ENCODE results near the gene CDH22.

Gene CDH22

DNA sequence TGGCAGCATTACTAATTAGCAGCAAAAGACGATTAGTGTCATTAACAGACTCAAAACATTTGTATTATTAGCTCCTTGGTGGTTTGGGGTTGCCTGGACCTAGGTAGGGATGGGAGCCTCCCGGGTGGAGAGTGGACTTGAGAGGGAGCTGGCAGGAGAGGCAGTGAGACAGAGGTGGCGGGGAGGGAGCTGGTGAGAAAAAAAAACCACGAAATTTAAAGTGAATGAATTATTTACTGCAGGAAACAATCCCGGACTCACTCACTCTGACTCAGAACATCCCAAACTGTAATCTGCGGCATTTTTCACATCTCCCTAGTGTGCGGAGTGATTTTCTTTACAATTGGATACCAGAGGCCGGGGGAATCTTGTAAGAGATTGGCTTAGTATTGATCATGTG is 14.3 kb upstream of the CDH22 start:
- no peak for DNase-seq (ENCODE audit: low spot score)

- DNase-seq (ENCODE audit: low spot score) = no peak
Observed at GRCh38 chr20:46317685-46318177, 9.4 kb upstream of the CDH22 start.

- DNase-seq (ENCODE audit: low spot score) = no peak
Observed at GRCh38 chr20:46316984-46317684, 8.8 kb upstream of the CDH22 start.

- DNase-seq (ENCODE audit: low spot score) = no peak
Observed at GRCh38 chr20:46315311-46315710, 7.0 kb upstream of the CDH22 start.

DNA sequence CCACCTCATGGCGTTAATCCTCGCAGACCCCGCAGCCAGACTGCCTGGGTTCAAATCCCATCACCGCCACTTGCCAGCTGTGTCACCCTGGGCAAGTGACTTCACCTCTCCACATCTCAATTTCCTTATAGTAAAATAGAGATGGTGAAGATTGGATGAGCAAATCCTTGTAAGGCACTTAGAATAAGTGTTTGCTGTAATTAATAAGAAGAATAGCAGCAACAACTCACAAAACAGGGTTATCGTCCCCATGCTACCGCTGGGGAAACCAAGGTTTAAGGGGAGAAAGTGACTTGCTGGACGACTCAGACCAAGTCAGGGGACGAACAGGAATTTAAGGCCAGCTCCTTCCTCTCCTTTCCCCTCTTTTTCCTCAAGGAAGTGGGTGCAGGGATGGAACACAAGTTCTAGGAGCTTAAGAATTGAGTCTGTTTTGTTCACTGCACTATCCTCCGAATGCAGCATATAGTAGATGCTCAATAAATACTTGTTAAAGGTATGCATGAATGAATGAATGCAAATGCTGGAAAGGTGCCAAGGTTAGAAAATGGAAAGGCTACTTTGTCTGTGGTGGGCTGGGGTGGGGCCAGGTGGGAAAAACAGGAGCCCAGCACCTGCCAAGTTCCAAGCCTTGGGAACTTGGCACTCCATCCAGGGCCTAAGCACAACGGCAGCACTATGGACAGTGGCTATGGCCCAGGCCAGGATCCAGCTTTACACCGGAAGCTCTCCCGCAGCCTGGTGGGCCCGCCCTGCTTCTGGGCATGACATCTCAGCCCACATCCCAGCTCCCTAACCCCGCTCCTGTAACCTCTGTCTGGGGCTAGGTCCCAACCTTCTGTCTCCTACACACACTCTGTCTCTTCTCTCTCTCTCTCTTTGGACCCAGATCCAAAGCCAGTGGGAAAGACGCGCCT is 4.9 kb upstream of the CDH22 start:
- no peak for DNase-seq (ENCODE audit: low spot score)

DNA sequence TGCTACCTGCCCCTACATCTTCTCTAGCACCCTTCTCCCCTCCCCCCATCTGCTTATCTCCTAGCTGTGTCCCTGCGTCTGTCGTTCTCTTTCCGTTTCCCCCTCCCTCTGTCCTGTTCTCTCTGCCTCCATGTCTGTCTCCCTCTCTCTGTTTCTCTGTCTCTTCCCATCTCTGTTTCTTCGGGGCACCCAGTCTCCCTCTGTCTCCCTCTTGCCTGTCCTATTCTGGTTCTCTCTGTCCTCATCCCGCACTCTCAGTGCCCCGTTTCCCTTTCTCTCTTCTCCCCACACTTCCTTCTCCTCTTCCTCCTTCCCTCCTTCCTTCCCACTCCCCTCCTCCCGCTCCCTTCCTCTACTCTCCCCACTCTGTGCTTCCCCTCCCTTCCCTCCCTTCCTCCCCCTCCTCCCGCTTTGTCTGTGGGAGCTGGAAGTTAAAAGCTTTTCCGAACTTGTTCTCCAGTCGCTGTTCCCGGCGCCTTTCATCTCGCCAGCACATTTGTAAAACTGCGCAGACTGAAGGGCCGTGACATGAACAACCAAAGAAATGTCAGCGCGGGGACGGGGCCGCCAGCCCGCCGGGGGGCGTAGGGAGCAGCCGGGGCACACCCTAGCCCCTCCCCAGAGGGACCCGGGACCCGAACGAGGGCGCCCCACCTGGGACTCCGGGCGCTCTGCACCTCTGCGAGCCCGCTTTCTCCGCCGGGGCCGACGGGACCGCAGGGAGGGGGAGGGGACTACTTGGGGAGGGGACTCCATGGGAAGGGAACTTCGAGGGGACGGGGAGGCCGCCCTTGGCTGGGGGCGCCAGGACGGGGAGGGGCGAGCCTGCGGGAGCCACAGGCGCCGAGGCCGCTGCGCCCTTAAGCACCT is 4.0 kb upstream of the CDH22 start:
- no peak for DNase-seq (ENCODE audit: low spot score)

DNA sequence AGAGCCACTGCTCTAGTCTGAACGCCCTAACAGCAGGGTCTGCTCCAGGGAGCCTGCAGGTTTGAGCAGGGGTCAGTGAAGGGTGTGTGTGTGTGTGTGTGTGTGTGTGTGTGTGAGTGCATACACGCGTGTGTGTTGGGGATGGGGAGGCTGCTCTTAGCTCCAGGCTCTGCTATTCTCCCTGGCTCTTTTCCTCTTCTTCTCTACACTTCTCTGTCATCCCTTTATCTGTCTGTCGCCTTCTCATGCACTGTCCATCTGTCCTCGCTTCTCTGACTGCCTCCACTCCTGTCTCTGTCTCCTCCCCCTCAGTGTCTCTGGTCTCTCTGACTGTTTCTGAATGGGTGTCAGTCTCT is 3.4 kb upstream of the CDH22 start:
- no peak for DNase-seq (ENCODE audit: low spot score)

- DNase-seq (ENCODE audit: low spot score) = no peak
Observed at GRCh38 chr20:46311039-46311650, 2.8 kb upstream of the CDH22 start.

DNA sequence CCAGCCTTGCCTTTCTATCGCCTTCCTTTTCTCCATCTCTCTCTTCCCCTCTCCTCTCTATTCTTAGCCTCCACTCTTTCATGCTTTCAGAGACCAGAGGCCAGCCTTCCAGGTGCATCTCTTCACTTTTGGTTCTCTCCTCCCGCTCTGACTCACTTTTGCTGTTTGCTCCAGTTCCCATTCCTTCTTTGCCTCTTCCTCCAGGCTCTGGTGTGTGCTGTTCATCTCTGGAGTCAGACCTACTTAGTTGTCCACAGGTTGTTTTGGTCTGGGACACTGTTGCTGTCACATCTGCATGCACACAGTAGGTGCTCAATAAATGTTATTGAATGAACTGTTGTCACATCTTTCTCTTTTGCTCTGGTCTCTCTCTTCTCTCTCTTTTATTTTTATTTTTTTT is 1.6 kb upstream of the CDH22 start:
- no peak for DNase-seq (ENCODE audit: low spot score)

GRCh38 chr20:46307999-46308257 is 370 bp downstream of the CDH22 start:
- DNase-seq (ENCODE audit: low spot score) = no peak

DNA sequence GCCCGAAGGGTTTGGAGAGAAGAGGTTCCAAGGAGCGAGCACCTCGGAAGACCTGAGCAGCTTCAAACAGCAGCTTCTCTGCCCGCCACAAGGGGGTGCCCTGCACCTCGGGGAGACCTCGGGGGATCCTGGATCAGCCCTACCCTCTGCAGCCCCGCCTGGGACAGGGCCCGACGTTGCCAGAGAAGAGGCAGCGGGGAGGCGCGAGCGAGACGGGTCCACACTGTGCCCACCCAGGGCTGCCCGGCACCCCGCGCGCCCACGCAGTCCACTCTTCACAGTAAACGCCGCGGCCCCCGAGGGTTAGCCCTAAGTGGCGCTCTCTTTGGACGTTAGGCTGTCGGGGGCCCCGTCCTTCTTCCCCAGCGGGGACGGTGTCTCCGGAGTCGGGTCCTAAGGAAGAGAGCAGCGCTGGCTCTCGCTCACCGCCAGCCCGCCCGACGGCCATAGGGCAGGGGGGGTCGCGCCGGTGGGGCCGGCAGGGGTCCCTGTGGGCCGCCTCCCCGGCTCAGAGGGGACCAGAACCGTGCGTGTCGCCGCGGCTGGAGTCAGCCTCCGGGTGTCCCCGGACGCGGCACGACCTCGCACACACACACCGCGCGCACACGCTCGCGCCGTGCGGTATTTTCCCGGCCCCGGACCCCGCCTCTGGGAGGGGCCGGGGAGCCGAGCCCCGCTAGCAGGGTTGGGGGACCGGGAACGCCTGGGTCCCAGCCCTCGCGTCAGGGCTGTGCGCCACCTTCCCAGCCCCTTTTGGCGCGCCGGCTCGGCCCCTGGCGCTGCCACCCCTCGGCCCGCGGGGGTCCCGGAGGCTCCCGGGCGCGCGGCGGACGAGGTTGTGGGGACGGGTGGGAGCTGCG is 929 bp downstream of the CDH22 start:
- peak; percentile 72 for DNase-seq (ENCODE audit: low spot score)

GRCh38 chr20:46306743-46307138 is 1.6 kb downstream of the CDH22 start:
- no peak for DNase-seq (ENCODE audit: low spot score)

- DNase-seq (ENCODE audit: low spot score) = no peak
Observed at GRCh38 chr20:46305973-46306360, 2.3 kb downstream of the CDH22 start.

DNA sequence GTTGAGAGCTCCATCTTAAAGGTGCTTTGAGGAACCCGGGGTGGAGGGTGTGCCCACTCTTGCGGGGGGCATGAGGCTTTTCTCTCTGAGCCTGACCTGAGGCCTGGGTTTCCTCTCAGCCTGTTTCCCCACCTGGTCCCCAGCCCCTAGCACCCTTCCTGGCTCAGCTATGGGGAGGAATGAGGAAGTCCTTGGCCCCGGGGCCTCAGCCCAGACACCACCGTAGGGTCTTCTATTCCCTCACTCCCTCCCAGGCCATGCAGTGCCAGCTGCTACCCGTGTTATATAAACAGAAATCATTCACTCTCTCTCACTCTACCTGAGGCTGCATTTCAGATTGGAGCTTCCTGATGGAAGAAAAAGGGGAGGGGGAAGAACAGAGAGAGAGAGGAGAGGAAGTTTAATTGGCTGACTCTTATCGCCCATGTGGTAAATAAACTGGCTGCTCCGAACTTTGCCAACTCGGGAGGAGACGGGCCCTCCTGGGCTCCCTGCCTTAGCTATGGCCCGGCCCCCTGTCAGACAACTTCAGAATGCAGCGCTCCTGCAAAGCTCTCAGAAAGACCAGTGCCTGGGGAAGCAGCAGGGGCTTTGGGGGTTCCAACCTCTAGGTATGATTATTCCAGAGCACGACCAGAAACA is 2.8 kb downstream of the CDH22 start:
- no peak for DNase-seq (ENCODE audit: low spot score)

- no peak for DNase-seq (ENCODE audit: low spot score)
Observed at GRCh38 chr20:46304852-46305251, 3.4 kb downstream of the CDH22 start.

DNA sequence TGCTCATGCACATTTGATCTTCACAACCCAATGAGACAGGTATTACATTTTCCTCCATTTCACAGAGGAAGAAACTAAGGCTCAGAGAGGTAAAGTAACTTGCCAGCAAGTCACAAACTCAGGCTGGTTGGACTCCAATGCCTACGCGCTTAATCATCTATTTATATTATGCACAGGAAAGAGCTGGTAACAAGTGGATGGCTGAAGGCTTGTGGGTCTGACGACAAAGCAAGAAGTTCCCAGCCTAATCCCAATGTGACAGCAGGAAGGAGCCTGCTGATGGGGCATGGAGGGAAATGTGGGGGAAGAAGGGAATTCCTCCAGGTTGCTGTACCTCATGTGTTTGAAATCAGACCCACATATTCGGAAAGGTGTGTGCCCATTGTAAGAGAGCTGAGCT is 3.9 kb downstream of the CDH22 start:
- DNase-seq (ENCODE audit: low spot score) = no peak

- DNase-seq (ENCODE audit: low spot score) = no peak
Observed at GRCh38 chr20:46303176-46303956, 4.9 kb downstream of the CDH22 start.

DNA sequence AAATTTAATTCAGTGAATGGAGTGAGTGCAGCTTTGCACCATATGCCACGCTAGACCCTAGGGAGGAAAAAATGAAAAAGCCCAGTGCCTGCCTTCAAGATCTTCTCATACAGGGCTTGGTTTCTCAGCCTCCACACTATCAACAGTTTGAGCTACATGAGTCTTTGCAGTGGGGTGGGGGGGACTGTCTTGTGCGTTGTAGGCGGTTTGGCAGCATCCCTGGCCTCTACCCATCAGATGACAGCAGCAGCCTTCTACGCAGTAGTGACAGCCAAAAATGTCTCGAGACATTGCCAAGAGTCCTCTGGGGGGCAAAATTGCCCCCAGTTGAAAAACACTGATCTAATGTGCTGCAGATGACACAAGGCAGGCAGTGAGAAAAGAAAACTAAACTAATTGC is 6.2 kb downstream of the CDH22 start:
- no peak for DNase-seq (ENCODE audit: low spot score)

DNA sequence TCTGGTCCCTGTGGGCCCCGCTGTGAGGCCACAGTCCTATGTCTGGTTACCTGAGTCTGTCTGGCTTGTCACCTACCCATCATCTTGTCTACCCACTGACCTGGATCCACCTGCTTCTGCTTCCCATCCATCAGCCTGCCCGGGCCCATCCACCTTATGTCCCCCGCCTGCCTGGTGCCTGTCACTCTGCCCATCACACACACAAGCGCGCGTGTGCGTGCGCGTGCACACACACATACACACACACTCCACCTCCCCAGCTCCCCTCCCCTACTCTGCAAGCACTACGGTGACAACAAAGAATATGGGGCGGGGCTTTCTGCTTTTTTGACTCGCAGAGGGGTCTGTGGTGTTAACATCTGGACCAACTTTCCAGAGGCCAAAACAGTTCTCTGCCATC is 8.0 kb downstream of the CDH22 start:
- no peak for DNase-seq (ENCODE audit: low spot score)

DNA sequence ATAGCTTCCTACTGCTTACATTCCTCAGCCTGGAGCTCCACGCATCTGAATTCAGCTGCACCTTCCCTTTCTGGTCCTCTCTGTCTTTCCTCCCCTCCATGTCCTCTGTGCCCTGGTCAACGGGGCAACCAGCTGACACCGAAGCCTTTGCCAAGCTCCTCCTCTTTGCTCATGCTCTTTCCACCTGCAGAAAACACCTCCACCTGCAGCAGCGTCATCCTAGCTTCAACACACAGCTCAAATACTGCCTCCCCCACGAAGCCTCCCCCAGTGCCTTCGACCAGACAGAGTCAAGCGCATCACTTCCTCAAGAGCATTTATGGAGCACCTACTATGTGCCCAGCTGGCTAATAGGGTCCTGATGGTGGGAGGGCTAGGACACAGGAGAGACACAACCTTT is 9.2 kb downstream of the CDH22 start:
- no peak for DNase-seq (ENCODE audit: low spot score)
